H54 (cell line): Measurements from ENCODE around the gene OSGEPL1.

ENCODE experiments used
- DNase-seq: peaks from one replicate; pipeline ENCODE4 v3.0.0; 2011; ENCODE audit warnings: low spot score, mixed read lengths; ENCODE audit not compliant: insufficient read length
- FAIRE-seq: peaks from 3 replicates; lab custom pipeline; 2011; peaks lifted over from hg19 to GRCh38; lab: Jason Lieb, UNC
- POLR2A ChIP-seq: IDR thresholded peaks from 2 replicates; pipeline ENCODE4 v1.6.1; 2011; ENCODE audit warnings: low read depth, mild to moderate bottlenecking, low read length

Gene OSGEPL1

GRCh38 chr2:189762551-189763298, at the start of gene OSGEPL1:
OSGEPL1 (minus strand) TSS chr2:189762792; CDS start chr2:189761640, 1,152 bp downstream.
- DNase-seq (peak; percentile 68), FAIRE-seq (peak; percentile 95)
- TF ChIP-seq POLR2A = peak; percentile 69

- peak; percentile 53 for FAIRE-seq
- no peak for TF ChIP-seq POLR2A
- no peak for DNase-seq
Observed at GRCh38 chr2:189803431-189803830, 40.8 kb upstream of the OSGEPL1 start.

- DNase-seq (no peak), FAIRE-seq (peak; percentile 58)
- no peak for TF ChIP-seq POLR2A
Observed at GRCh38 chr2:189802396-189802912, 39.9 kb upstream of the OSGEPL1 start.

- peak; percentile 98 for FAIRE-seq
- no peak for TF ChIP-seq POLR2A
- DNase-seq = peak; percentile 18
Observed at GRCh38 chr2:189799531-189799930, 36.9 kb upstream of the OSGEPL1 start.

- FAIRE-seq = no peak
- no peak for DNase-seq
- no peak for TF ChIP-seq POLR2A
Observed at GRCh38 chr2:189799030-189799331, 36.4 kb upstream of the OSGEPL1 start.

- TF ChIP-seq POLR2A = no peak
- peak; percentile 94 for FAIRE-seq
- no peak for DNase-seq
Observed at GRCh38 chr2:189798312-189799029, 35.9 kb upstream of the OSGEPL1 start.

GRCh38 chr2:189797902-189798301, 35.3 kb upstream of the OSGEPL1 start:
- TF ChIP-seq POLR2A = no peak
- FAIRE-seq (no peak), DNase-seq (no peak)

GRCh38 chr2:189794310-189794709, 31.7 kb upstream of the OSGEPL1 start:
- FAIRE-seq = no peak
- no peak for DNase-seq
- TF ChIP-seq POLR2A = no peak

GRCh38 chr2:189791338-189792042, 28.9 kb upstream of the OSGEPL1 start:
- DNase-seq = no peak
- FAIRE-seq = peak; percentile 82
- TF ChIP-seq POLR2A = no peak

GRCh38 chr2:189783927-189784867, 21.6 kb upstream of the OSGEPL1 start, which contains the start of the genes ORMDL1 and PMS1:
ORMDL1 (minus strand) TSS chr2:189784339; CDS start chr2:189782595, 1,744 bp downstream.
PMS1 (plus strand) TSS chr2:189784450; CDS start chr2:189791810, 7,360 bp downstream.
- DNase-seq = peak; percentile 82
- peak; percentile 43 for FAIRE-seq
- peak; percentile 70 for TF ChIP-seq POLR2A

- no peak for TF ChIP-seq POLR2A
- FAIRE-seq (peak; percentile 27), DNase-seq (no peak)
Observed at GRCh38 chr2:189783451-189783926, 20.9 kb upstream of the OSGEPL1 start.

GRCh38 chr2:189782221-189782671, 19.7 kb upstream of the OSGEPL1 start:
- DNase-seq = no peak
- no peak for TF ChIP-seq POLR2A
- FAIRE-seq = no peak
